Limb (tissue), 2 donors: ENCODE results near the gene GON4L.
"Not testable (repeated sequence)": the region's sequence is repeated elsewhere in the genome, so short reads cannot be mapped to it uniquely, and the experiment has no call there.

ENCODE experiments used
- DNase-seq, 2 donors: peaks; one replicate each; pipeline ENCODE4 v3.0.0-alpha.2; 2016; ENCODE audit errors: extremely low spot score in 2 of 2

The GON4L gene

GRCh38 chr1:155872527-155872926, 15.5 kb upstream of the GON4L start:
- DNase-seq = peak in 1 of 2 donors; percentile 34

- peak; percentile 49 to 71 for DNase-seq
These were observed 14.4 kb upstream of the GON4L start for GRCh38 chr1:155871390-155871789.

GRCh38 chr1:155867766-155868165, 10.8 kb upstream of the GON4L start:
- no peak for DNase-seq

GRCh38 chr1:155864393-155864792, 7.4 kb upstream of the GON4L start:
- no peak for DNase-seq

GRCh38 chr1:155861896-155862295, 4.9 kb upstream of the GON4L start:
- no peak for DNase-seq

GRCh38 chr1:155860970-155861510, 4.0 kb upstream of the GON4L start:
- peak in 1 of 2 donors; percentile 50 for DNase-seq

- peak; percentile 80 to 94 for DNase-seq
These were observed 3.2 kb upstream of the GON4L start for GRCh38 chr1:155859881-155860871.

- DNase-seq = peak; percentile 95 to 97
These were observed 2.3 kb upstream of the GON4L start, which contains the start of gene SYT11 for GRCh38 chr1:155859234-155859829. Gene SYT11, plus strand, starts transcription at chr1:155859567. Its CDS starts 195 bp downstream, at chr1:155859762.

- no peak for DNase-seq
These were observed 1.8 kb upstream of the GON4L start for GRCh38 chr1:155858800-155859233.

- DNase-seq = no peak
These were observed 598 bp downstream of the GON4L start for GRCh38 chr1:155856257-155856974.

- no peak for DNase-seq
These were observed 6.7 kb downstream of the GON4L start for GRCh38 chr1:155850345-155850744.

- no peak for DNase-seq
These were observed 9.0 kb downstream of the GON4L start for GRCh38 chr1:155847823-155848529.

- no peak for DNase-seq
These were observed 12.1 kb downstream of the GON4L start for GRCh38 chr1:155844860-155845421.

GRCh38 chr1:155840386-155840785, 16.6 kb downstream of the GON4L start:
- DNase-seq = no peak

- no peak for DNase-seq
These were observed 21.5 kb downstream of the GON4L start for GRCh38 chr1:155835548-155835947.

- DNase-seq = not testable (repeated sequence)
These were observed 22.1 kb downstream of the GON4L start for GRCh38 chr1:155834927-155835399.

- DNase-seq = no peak
These were observed 22.6 kb downstream of the GON4L start for GRCh38 chr1:155834296-155834926.

- DNase-seq = no peak
These were observed 23.2 kb downstream of the GON4L start for GRCh38 chr1:155833665-155834295.

GRCh38 chr1:155831279-155831976, 25.6 kb downstream of the GON4L start:
- no peak for DNase-seq
